GM12878 (cell line): ENCODE measurements around the gene CCNL1. TPM values are rescaled to one million over a fixed set of nuclear protein-coding genes. Genes with fewer than 3 reads are reported as not detected.

Source experiments
- BMI1 ChIP-seq: fragments of 450-650 bp; IDR thresholded peaks from 2 replicates; pipeline ENCODE4 v1.6.1; 2016; ENCODE audit warnings: mild to moderate bottlenecking, moderate library complexity, borderline replicate concordance
- BRCA1 ChIP-seq: IDR thresholded peaks from 2 replicates; pipeline ENCODE4 v1.6.1; 2011; ENCODE audit warnings: low read depth, low read length, improper control_type of control experiment
- CHD4 ChIP-seq: fragments of 200-600 bp; sonication (generic); IDR thresholded peaks from 2 replicates; pipeline ENCODE4 v1.6.1; 2016; ENCODE audit warnings: mild to moderate bottlenecking
- EP300 ChIP-seq, 2 experiments: fragments of 150-350 bp in 1 of 2; IDR thresholded peaks; 2 replicates each; pipeline ENCODE4 v1.6.1; 2011 to 2012; ENCODE audit warnings: low read depth in 2 of 2, low read length in 2 of 2, borderline replicate concordance in 1 of 2, improper control_type of control experiment in 1 of 2, inconsistent platforms in 1 of 2; ENCODE audit not compliant: control insufficient read depth in 1 of 2
- HDAC6 ChIP-seq: fragments of 200-600 bp; sonication (generic); IDR thresholded peaks from one replicate; pipeline ENCODE4 v1.8.0; 2017; ENCODE audit warnings: antibody characterized with exemption; ENCODE audit not compliant: unreplicated experiment
- HDGF ChIP-seq: fragments of 450-650 bp; IDR thresholded peaks from 2 replicates; pipeline ENCODE4 v1.6.1; 2016; ENCODE audit warnings: antibody characterized with exemption
- IRF4 ChIP-seq: IDR thresholded peaks from 2 replicates; pipeline ENCODE4 v1.6.1; 2011; ENCODE audit warnings: low read depth, low read length
- MTA3 ChIP-seq: IDR thresholded peaks from 2 replicates; pipeline ENCODE4 v1.6.1; 2012; ENCODE audit warnings: low read length, inconsistent platforms, borderline replicate concordance
- MYC ChIP-seq: IDR thresholded peaks from 2 replicates; pipeline ENCODE4 v1.6.1; 2011; ENCODE audit warnings: mild to moderate bottlenecking, low read length, moderate library complexity, inconsistent platforms; ENCODE audit not compliant: insufficient read depth, insufficient replicate concordance, insufficient read length, severe bottlenecking
- NR2C2 ChIP-seq: IDR thresholded peaks from 2 replicates; pipeline ENCODE4 v1.6.1; 2011; ENCODE audit warnings: borderline replicate concordance, low read depth; ENCODE audit not compliant: control insufficient read depth, insufficient read length
- PBX3 ChIP-seq: IDR thresholded peaks from 2 replicates; pipeline ENCODE4 v1.6.1; 2011; ENCODE audit warnings: mild to moderate bottlenecking, low read depth, low read length, moderate library complexity; ENCODE audit not compliant: insufficient replicate concordance
- POU2F2 ChIP-seq: IDR thresholded peaks from 3 replicates; pipeline ENCODE4 v1.6.1; 2011; ENCODE audit warnings: low read depth, mild to moderate bottlenecking, low read length, borderline replicate concordance
- RAD21 ChIP-seq: IDR thresholded peaks from 2 replicates; pipeline ENCODE4 v1.6.1; 2011; ENCODE audit warnings: mild to moderate bottlenecking, low read depth, low read length, moderate library complexity; ENCODE audit not compliant: insufficient read depth
- RAD51 ChIP-seq: fragments of 450-650 bp; IDR thresholded peaks from 2 replicates; pipeline ENCODE4 v1.6.1; 2016; ENCODE audit warnings: moderate library complexity, mild to moderate bottlenecking, inconsistent platforms
- RBBP5 ChIP-seq: fragments of 200-600 bp; sonication (generic); conservative IDR thresholded peaks from 2 replicates; pipeline ENCODE4 v1.6.1; 2016
- SIX5 ChIP-seq: IDR thresholded peaks from 2 replicates; pipeline ENCODE4 v1.6.1; 2011; ENCODE audit warnings: mild to moderate bottlenecking, low read depth, low read length, moderate library complexity; ENCODE audit not compliant: severe bottlenecking
- SUPT20H ChIP-seq: IDR thresholded peaks from 2 replicates; pipeline ENCODE4 v1.6.1; 2011; ENCODE audit warnings: low read depth, mild to moderate bottlenecking, low read length, moderate library complexity, borderline replicate concordance; ENCODE audit not compliant: control insufficient read depth
- TAF1 ChIP-seq: IDR thresholded peaks from 2 replicates; pipeline ENCODE4 v1.6.1; 2011; ENCODE audit warnings: mild to moderate bottlenecking, low read depth, low read length, borderline replicate concordance
- WRNIP1 ChIP-seq: IDR thresholded peaks from 2 replicates; pipeline ENCODE4 v1.6.1; 2011; ENCODE audit warnings: low read depth, low read length, improper control_type of control experiment, borderline replicate concordance
- ZBED1 ChIP-seq: IDR thresholded peaks from 2 replicates; pipeline ENCODE4 v1.6.1; 2016; ENCODE audit warnings: borderline replicate concordance
- ZBTB11 ChIP-seq: fragments of 450-650 bp; formaldehyde crosslinking; IDR thresholded peaks from 2 replicates; pipeline ENCODE4 v1.5.0; 2022; ENCODE audit warnings: mild to moderate bottlenecking, missing genetic modification characterization
- ZNF217 ChIP-seq: fragments of 450-650 bp; IDR thresholded peaks from 2 replicates; pipeline ENCODE4 v1.6.1; 2017; ENCODE audit warnings: antibody characterized with exemption, mild to moderate bottlenecking
- ZZZ3 ChIP-seq: IDR thresholded peaks from 2 replicates; pipeline ENCODE4 v1.6.1; 2011; ENCODE audit warnings: low read depth; ENCODE audit not compliant: control insufficient read depth, insufficient read length
- polyA plus RNA-seq, 11 experiments: library from polyadenylated mRNA; depleted of rRNA in 4 of 11; unstranded in 6 of 11; stranded (reverse) in 5 of 11; fragments of >200 nt; fragmentation: Nextera tagmentation in 4 of 11; fragmentation: Illumina TruSeq in 1 of 11; extraction: Ambion mirVana in 4 of 11; extraction: Trizol in 1 of 11; gene quantifications; 1 replicate in 1 of 11; 2 replicates in 10 of 11; pipeline versions ENCODE4 v1.2.1 to v1.2.3, GENCODE V29; 2011 to 2016; ENCODE audit warnings: inconsistent platforms in 2 of 11, missing spikeins in 2 of 11, low read depth in 1 of 11
- total RNA-seq, 4 experiments: library from RNA; depleted of rRNA in 3 of 4; stranded (reverse); fragments of >200 nt in 3 of 4; fragmentation: Illumina TruSeq in 1 of 4; extraction: Trizol in 1 of 4; gene quantifications; 2 replicates each; pipeline versions ENCODE4 v1.2.1 to v1.2.3, GENCODE V29; 2013 to 2021
- TF ChIP-seq, protein P1 (sequence below): fragments of 450-650 bp; IDR thresholded peaks from 2 replicates; pipeline ENCODE4 v1.6.1; 2017; ENCODE audit warnings: antibody characterized with exemption, mild to moderate bottlenecking, moderate library complexity

Gene CCNL1
- total and polyA plus RNA-seq, 10 of the 15 experiments (the other 5 are each of a cell fraction or from before 2014, with no cell fraction given), result 22.2 to 174 (median 115) TPM

DNA sequence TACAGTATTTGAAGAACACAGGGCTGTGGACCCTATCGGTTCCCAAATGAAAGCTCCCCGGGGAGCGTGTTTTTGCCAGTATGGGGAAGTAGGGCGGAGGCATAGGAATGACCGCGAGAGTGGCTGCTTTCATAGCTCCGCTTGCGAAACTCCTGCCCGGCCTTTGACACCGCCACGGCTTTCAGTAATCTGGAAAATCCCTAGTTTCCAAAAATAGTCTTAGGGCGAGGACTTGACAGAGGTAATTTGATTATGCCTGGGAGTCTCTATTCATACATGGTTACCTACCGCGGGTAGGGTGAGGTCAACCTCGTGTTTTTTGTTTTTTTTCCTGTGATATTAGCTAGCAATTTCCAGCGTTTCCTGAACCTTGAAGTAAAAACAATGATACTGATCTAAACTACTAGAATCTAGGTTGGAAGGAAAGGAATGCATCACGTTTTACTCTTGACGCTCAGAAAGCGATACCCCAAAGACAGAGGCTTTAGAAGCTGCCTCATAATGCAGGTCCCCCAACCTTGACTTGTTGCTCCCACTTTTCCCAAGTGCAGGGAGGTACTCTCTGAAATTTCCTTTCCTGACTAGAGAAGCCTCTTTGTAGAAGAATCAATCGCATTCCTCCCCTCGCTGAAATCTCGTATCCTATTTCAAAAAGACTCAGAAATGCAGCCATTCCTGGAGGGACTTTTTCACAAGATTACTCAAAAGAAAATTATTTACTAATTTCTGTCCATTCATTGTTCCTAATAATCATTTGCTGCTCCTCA, 894 bp upstream of the CCNL1 start (continued):
- TF ChIP-seq NR2C2 (no peak), BRCA1 (no peak), BMI1 (no peak), PBX3 (no peak), HDAC6 (no peak), RBBP5 (no peak), HDGF (no peak), CHD4 (no peak), MTA3 (peak; percentile 36; the same call in 1 of the 2 replicates), ZNF217 (no peak), SUPT20H (no peak), RAD21 (no peak), WRNIP1 (no peak), IRF4 (no peak), RAD51 (no peak), SIX5 (no peak), MYC (no peak), ZZZ3 (no peak), TAF1 (no peak), POU2F2 (no peak), ZBTB11 (CRISPR knock-in tag) (no peak), ZBED1 (no peak), EP300 (IDR thresholded peaks at IDR 0.05; ENCODE audit: borderline replicate concordance in 1 of 2, control insufficient read depth in 1 of 2, low read depth in 2 of 2, low read length in 2 of 2) (peak; percentile 25 to 51; a peak in 2 of 4 replicates)
- TF ChIP-seq, protein P1, sequence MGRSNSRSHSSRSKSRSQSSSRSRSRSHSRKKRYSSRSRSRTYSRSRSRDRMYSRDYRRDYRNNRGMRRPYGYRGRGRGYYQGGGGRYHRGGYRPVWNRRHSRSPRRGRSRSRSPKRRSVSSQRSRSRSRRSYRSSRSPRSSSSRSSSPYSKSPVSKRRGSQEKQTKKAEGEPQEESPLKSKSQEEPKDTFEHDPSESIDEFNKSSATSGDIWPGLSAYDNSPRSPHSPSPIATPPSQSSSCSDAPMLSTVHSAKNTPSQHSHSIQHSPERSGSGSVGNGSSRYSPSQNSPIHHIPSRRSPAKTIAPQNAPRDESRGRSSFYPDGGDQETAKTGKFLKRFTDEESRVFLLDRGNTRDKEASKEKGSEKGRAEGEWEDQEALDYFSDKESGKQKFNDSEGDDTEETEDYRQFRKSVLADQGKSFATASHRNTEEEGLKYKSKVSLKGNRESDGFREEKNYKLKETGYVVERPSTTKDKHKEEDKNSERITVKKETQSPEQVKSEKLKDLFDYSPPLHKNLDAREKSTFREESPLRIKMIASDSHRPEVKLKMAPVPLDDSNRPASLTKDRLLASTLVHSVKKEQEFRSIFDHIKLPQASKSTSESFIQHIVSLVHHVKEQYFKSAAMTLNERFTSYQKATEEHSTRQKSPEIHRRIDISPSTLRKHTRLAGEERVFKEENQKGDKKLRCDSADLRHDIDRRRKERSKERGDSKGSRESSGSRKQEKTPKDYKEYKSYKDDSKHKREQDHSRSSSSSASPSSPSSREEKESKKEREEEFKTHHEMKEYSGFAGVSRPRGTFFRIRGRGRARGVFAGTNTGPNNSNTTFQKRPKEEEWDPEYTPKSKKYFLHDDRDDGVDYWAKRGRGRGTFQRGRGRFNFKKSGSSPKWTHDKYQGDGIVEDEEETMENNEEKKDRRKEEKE, result no peak
